Endometrium (tissue), 2 donors: ENCODE data around the gene ALPK3.

Experiments
- FAIRE-seq: peaks from 2 replicates; lab custom pipeline; 2012; peaks lifted over from hg19 to GRCh38; lab: Jason Lieb, UNC
- donor health status: control.
- donor health status: control.

Gene ALPK3

DNA sequence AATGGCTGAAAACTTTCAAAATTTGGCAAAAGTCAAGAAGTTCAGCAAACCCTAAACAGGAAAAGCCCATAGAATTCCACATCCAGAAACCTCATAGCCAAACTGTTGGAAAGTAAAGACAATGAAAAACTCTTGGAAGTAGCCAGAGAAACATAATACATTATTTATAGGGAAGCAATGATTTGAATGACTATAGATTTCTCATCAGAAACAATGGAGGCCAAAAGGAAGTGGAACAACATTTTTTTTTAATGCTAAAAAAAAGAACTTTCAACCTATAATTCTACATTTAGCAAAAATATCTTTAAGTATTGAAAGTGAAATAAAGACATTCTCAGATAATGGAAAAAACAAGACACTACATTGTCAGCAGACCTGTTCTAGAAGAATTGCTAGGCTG, 30.2 kb downstream of the ALPK3 start:
- no peak for FAIRE-seq

- no peak for FAIRE-seq
These were observed 35.1 kb downstream of the ALPK3 start for GRCh38 chr15:84852212-84852611.

- FAIRE-seq, result no peak
These were observed 38.0 kb downstream of the ALPK3 start for GRCh38 chr15:84855136-84855535.

DNA sequence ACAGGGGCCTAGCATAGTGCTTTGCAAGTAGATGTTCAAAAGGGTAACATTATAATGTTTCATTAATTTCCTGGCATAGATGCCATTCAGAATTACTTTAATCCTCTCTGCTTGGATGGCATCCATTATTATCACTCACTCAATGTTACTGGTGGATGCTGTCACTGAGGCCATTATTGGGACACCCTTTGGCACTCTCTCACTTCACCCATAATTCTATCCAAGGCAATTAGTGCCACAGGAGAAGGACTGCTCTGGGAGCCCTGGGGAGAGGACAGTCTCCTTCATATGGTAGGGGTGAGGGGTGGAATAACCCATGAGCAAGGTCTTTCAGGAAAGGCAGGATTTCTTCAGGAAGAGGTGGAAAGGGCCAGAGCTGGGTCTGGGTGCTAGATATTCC, 38.6 kb downstream of the ALPK3 start:
- no peak for FAIRE-seq

- no peak for FAIRE-seq
These were observed 39.7 kb downstream of the ALPK3 start for GRCh38 chr15:84856731-84857417.

GRCh38 chr15:84857418-84858004, 40.4 kb downstream of the ALPK3 start:
- no peak for FAIRE-seq

DNA sequence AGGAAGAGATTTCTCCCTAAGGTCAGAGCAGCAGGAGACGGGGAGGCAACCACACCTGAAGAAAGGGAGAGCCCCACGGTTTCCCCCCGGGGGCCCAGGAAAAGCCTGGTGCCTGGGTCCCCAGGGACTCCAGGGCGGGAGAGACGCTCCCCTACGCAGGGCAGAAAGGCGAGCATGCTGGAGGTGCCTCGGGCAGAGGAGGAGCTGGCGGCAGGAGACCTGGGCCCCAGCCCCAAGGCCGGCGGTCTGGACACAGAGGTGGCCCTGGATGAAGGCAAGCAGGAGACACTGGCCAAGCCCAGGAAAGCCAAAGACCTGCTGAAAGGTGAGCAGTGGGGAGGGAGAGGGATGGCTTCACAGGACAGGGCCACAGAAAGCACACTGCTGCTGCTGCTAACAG, 41.1 kb downstream of the ALPK3 start:
- FAIRE-seq, result no peak

- FAIRE-seq, result no peak
These were observed 42.0 kb downstream of the ALPK3 start for GRCh38 chr15:84859144-84859543.

GRCh38 chr15:84859651-84860050, 42.5 kb downstream of the ALPK3 start:
- FAIRE-seq, result no peak

GRCh38 chr15:84861781-84862180, 44.6 kb downstream of the ALPK3 start:
- no peak for FAIRE-seq

DNA sequence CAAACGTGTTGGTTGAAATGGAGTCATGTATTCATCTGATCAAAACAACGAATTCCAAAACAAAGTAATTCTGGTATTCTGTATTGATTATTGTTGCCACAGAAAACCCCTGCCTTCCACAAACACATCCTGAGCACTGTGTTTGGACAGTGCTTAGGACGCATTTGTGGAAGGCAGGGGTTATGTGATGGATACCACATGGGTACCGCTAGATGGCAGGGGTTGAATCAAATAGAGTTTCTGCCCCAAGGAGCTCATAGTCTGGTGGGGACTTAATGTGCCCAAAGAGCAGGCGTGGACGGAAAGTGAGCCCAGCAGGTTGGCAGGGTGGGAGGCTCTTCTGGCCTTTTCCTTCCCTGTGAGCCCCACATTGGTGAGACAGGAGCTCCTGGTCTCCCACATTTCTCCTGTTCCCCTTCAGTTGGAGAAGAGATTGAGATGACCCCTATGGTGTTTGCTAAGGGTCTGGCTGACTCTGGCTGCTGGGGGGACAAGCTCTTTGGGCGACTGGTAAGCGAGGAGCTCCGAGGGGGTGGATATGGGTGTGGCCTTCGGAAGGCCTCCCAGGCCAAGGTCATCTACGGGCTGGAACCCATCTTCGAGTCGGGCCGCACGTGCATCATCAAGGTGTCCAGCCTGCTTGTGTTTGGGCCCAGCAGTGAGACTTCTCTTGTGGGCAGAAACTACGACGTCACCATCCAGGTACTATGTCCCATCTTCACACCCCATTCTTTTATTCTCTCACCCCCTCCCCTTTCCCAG, 45.2 kb downstream of the ALPK3 start:
- no peak for FAIRE-seq

DNA sequence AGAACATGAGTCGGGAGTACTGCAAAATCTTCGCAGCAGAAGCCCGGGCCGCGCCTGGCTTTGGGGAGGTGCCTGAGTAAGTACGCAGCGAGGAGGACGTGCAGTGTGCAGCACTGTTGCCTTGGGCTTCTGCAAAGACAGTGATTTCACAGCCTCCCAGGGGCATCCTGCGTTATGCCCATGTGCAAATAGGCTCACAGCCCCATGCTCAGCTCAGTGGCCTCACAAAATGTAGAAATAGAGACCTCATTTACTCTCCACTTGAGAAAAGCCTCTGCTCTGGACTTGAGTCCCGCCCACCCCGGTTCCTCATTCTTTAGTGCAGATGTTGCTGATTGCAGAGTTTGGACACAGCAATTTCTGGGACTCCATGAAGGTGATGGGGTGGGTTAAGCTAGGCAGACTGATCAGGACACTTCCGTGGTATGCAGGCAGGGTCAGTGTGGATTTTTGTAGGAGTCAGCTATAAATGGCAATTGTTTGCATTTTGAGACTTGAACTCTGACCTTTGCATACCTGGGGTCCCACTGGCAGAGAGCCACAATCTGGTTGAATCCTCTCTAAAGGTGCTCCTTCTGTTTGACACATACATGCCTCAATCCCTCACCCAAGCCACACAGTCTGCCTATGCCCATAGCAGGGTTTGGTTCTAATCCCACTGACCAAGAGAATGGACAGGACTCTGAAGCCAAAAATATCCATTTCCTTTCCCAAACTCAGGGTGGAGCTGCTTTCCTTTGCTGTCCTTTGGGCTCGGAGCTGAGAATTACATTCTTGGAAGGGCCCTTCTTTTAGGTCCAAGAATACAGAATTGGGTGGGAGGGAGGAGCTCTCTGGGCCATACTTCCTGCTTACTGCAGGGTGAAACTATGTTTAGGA, 46.6 kb downstream of the ALPK3 start:
- FAIRE-seq, result no peak

- FAIRE-seq, result no peak
These were observed 47.3 kb downstream of the ALPK3 start for GRCh38 chr15:84864444-84864795.

- no peak for FAIRE-seq
These were observed 48.0 kb downstream of the ALPK3 start for GRCh38 chr15:84865074-84865569.

- no peak for FAIRE-seq
These were observed 51.1 kb downstream of the ALPK3 start for GRCh38 chr15:84868037-84868880.

DNA sequence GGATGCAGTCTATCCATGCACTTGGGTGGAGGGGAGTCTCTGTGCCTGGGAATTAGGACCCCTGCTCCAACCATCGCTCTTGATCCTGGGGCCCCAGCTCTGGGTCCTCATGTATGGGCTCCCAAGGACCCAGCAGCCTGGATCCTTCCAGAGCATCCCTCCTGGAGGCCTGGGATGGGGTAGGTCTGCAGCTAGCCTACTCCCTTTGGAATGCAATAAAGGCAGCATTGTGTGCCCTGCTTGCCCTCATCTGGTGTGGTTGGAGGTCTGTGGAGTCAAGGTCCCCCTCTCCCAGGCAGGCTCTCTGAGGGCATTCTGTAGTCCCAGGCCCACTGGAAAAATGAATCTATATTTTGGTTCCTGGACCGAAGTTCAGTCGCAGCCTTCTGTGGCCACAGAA, 52.4 kb downstream of the ALPK3 start:
- FAIRE-seq, result no peak

GRCh38 chr15:84871428-84871985, 54.4 kb downstream of the ALPK3 start:
- FAIRE-seq, result no peak

DNA sequence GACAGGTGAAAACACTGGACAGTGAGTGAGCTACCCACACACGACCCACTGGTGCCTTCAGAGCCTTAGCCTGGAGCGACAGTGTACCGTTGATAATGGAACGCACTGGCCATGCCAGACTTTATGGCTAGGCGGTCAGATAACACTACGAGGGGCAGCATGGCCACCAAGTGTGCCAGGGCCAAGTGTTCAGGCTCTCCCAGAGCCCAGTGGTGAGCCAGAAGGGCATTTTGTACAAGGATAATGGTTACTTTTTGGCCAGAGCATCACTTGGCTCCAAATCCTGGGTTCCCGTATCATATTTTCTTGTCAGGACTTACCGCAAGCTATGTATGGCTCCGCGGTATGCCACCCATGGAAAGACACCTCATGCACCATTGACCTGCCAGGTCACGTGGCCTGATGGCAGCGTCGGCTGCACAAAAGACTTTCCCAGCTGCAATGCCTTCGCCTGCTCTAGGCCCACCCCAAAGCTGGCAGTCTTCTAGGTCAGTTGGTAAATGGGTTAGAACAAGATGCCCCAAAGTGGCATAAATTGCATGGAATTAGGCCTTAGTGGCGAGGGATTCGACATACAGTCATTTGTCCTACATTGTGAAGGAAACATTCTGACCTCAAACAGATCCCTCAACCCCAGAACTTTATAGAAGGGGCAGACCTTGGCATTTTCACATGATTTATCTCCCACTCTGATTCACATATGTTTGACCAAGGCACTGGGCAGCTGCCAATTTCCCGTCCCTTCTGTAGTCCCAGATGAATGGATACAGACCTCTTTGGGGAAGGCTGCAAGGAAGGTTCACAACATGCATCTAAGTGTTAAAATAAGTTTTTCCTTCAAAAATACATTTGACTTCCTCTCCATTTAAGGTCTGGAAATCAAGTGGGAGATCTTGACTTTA, 55.1 kb downstream of the ALPK3 start:
- FAIRE-seq, result no peak

- no peak for FAIRE-seq
These were observed 56.8 kb downstream of the ALPK3 start for GRCh38 chr15:84873997-84874396.
